VCaP (cell line): ENCODE data around the gene FCAMR.
A peak's percentile ranks its signal among the peaks of the same experiment; 100 is the strongest.

Source experiments
- H3K27ac ChIP-seq: fragments of 450-650 bp; 2 replicates; pipeline ENCODE4 v1.5.1; 2017
- TF ChIP-seq, protein P1 (sequence below): fragments of 450-650 bp; conservative IDR thresholded peaks from 2 replicates; pipeline ENCODE4 v1.5.1; 2017; ENCODE audit warnings: mild to moderate bottlenecking, moderate library complexity

FCAMR gene, protein sequence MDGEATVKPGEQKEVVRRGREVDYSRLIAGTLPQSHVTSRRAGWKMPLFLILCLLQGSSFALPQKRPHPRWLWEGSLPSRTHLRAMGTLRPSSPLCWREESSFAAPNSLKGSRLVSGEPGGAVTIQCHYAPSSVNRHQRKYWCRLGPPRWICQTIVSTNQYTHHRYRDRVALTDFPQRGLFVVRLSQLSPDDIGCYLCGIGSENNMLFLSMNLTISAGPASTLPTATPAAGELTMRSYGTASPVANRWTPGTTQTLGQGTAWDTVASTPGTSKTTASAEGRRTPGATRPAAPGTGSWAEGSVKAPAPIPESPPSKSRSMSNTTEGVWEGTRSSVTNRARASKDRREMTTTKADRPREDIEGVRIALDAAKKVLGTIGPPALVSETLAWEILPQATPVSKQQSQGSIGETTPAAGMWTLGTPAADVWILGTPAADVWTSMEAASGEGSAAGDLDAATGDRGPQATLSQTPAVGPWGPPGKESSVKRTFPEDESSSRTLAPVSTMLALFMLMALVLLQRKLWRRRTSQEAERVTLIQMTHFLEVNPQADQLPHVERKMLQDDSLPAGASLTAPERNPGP

DNA sequence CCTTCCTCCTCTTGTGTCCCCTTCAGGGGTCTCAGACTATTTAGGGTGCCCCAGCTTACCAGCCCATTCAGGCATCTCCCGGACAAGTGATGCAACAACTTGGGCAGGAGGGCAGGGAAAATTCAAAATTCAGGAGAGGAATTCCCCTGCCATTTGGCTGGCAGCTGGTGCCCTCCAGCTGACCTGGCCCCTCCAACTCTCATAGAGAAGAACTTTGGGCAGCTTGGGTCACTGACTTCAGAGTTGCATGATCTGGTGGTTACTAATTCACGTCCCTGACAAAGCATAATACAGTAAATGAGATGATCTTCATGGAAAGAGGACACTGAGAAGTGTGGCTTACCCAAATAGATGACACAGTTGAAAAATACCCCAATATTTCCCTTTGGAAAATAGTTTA is at the start of gene FCAMR:
FCAMR (minus strand) TSS at position 15 of the 400 bp plus-strand sequence. CDS start 335 bp downstream, outside the sequence.
- TF ChIP-seq, protein P1, sequence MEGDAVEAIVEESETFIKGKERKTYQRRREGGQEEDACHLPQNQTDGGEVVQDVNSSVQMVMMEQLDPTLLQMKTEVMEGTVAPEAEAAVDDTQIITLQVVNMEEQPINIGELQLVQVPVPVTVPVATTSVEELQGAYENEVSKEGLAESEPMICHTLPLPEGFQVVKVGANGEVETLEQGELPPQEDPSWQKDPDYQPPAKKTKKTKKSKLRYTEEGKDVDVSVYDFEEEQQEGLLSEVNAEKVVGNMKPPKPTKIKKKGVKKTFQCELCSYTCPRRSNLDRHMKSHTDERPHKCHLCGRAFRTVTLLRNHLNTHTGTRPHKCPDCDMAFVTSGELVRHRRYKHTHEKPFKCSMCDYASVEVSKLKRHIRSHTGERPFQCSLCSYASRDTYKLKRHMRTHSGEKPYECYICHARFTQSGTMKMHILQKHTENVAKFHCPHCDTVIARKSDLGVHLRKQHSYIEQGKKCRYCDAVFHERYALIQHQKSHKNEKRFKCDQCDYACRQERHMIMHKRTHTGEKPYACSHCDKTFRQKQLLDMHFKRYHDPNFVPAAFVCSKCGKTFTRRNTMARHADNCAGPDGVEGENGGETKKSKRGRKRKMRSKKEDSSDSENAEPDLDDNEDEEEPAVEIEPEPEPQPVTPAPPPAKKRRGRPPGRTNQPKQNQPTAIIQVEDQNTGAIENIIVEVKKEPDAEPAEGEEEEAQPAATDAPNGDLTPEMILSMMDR = no peak
- peak within 1 kb of the TSS; percentile 77; the same call in 1 of the 2 replicates for H3K27ac ChIP-seq

DNA sequence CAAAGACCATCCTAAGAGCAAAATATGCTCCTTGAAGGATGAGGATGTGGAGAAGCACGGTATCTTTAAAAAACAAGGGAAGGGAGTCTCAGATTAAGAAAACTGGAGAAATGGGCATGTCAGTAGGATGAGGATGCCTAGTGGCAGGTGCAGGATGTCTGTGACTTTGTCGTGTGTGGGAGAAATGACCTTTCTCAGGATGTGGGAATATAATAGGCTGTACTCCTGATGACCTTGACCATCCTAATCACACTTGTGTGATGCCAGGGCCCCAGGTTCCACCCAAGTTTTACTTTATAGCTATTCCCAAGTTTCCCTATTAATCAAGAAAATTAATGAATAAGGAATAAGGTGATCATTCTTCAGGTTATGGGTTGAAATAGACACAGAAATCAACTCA is 49.4 kb upstream of the FCAMR start:
- TF ChIP-seq, protein P1 = no peak
- H3K27ac ChIP-seq = peak overlapping the region; percentile 100; the same call in 1 of the 2 replicates

DNA sequence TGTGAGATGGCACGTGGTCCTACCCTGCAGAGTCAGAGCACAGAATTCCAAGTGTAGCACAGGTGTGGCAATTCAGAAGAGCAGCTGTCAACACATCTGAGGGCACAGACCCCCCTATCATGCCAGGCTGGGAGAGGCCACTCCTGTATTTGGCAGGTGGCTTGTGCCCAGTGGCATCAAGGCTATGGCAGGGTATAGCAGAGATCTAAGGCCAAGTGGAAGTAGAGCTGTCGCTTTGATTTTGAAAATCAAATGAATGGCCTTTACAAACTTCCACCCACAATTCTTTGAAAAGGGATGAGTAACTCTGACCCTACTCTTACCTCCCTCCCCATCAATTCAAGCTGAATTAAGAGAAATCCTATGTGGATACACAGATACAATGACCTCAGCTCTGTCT is 48.9 kb upstream of the FCAMR start:
- H3K27ac ChIP-seq = peak overlapping the region; percentile 100
- TF ChIP-seq, protein P1 = no peak

DNA sequence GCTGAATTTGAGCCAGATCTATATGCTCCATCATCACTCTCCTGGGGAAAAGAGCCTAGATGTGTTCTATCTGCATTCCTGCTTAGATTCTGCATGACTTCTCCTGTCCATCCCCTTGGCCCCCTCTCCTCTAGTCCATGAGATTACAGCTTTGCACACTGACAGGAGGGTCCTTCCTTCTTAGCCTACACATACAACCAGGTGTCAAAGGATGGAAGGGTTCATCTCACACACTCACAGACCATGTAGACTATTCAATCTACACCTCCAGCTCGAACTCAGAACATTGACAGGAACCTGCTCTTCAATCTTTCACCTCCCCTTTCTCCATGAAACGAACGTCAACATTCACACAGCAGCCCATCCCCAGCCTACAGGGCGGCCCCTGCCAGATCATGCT is 48.4 kb upstream of the FCAMR start:
- peak overlapping the region; percentile 100 for H3K27ac ChIP-seq
- TF ChIP-seq, protein P1 = no peak

DNA sequence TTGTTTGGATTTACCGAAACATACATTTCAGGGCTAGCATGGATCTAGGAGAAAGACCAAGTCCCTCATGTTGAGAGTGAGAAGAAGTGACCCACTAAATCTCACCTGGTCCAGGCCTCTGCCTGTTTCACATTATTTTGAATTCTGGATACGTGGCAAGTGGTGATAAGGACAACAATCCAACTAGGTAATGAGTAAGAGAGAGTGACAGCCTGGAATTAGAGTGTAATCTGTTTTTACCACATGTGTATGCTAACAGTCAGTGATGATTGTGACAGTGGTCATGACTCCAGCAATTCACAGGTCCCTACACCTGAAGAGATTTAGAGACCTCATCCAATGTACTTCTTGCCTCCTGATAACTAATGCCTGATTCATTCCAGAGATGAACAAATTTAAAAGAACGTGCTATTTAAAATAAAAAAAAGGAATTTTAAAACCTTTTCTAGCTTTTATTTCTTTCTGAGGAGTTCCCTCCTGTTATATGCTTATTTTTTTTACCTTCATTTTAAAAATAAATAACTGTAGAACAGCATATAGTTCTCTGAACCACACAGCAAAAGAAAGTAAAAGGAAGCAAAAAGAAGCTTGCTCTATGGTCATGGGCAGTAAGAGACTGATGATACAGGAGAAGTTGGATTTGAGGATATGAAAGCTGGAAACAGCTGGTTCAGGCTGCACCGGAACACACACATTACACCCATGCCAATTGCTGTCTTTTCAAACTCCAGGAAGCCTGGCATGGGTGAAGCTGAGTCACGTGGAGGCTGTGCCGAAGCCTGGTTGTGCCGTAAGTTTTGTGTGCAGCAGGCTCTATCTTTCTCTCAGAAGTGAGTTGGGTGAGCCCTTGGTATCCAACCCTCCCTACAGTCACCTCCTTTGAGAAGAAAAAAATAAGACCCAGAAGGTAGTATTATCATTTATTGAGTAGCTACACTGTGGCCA is 47.6 kb upstream of the FCAMR start:
- TF ChIP-seq, protein P1 = no peak
- peak overlapping the region; percentile 100 for H3K27ac ChIP-seq

DNA sequence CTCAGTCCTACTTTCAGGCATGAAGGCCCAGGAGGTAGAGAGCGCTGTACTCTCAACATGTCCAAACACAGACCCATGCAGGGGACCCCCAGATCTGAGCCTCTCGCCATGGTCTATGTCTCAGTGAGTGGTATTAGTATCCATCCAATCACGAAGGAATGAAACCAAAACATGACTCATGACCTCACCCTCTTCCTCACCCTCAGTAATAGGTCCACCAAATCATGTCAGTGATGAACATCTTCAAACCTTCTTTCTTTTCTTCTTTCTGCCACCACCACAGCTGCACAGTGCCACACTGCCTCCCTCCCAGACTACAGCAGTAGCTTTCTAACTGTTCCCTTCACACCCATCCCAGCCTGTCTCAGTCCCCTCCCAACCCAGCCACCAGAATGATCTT is 45.5 kb upstream of the FCAMR start:
- TF ChIP-seq, protein P1 = no peak
- no peak overlapping the region for H3K27ac ChIP-seq

DNA sequence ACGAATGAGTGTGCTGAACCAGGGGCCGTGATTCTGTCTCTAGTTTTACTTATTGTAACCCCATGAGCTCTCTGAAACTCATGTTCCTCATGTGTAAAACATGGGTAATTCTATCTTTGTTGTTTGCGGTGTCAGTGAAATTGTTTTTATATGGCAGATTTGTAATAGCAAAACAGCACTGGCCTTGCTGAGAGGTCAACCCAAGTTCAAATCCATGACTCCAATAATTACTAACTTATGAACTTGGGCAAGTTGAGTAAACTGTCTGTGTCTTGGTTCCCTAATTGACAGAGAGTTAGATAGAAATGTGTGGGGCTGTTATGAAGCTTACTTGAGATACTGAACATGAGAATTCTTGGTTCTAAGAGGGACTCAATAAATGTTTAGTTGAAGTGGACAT is 44.5 kb upstream of the FCAMR start:
- TF ChIP-seq, protein P1 = no peak
- no peak overlapping the region for H3K27ac ChIP-seq
